Left ventricle myocardium inferior (tissue), 1 donor: ENCODE data around the gene HOXC5. TPM values are rescaled to one million over a fixed set of nuclear protein-coding genes. Genes with fewer than 3 reads are reported as not detected.

Experiments used
- DNase-seq: peaks from one replicate; pipeline ENCODE4 v3.0.0-alpha.2; 2020
- H3K27ac ChIP-seq: fragments of 200-600 bp; replicated peaks from 2 replicates; pipeline ENCODE4 v1.8.0; 2021
- H3K27me3 ChIP-seq: fragments of 200-600 bp; 2 replicates; pipeline ENCODE4 v1.8.0; 2021; ENCODE audit warnings: low read depth
- H3K36me3 ChIP-seq: fragments of 200-600 bp; 2 replicates; pipeline ENCODE4 v1.8.0; 2021
- H3K4me1 ChIP-seq: fragments of 200-600 bp; 2 replicates; pipeline ENCODE4 v1.8.0; 2021
- H3K4me3 ChIP-seq: fragments of 200-600 bp; 2 replicates; pipeline ENCODE4 v1.8.0; 2021; ENCODE audit warnings: mild to moderate bottlenecking, moderate library complexity
- H3K9me3 ChIP-seq: fragments of 200-600 bp; replicated peaks from 2 replicates; pipeline ENCODE4 v1.8.0; 2021
- intact Hi-C: fragments of 100-400 bp; cut with micrococcal nuclease; formaldehyde crosslinking; loops from one replicate; pipeline ENCODE4 v1.11.0; 2022
- total RNA-seq: library from RNA; stranded (reverse); fragmentation: NEBNext Ultra II Directional; extraction: Animal tissue kit (Norgen Biotek cat#: 25700); gene quantifications from one replicate; pipeline ENCODE4 v1.2.1, GENCODE V29; 2021
- TF ChIP-seq, protein P1 (sequence below): fragments of 200-600 bp; IDR thresholded peaks from 2 replicates; pipeline ENCODE4 v1.8.0; 2021; ENCODE audit warnings: antibody characterized with exemption, mild to moderate bottlenecking, borderline replicate concordance
- donor health status: DM: no; HTN: yes; CAD: no; lungs with severe emphysema.

Gene HOXC5
- total RNA-seq, 1 donor from 2014 or later: not detected

DNA sequence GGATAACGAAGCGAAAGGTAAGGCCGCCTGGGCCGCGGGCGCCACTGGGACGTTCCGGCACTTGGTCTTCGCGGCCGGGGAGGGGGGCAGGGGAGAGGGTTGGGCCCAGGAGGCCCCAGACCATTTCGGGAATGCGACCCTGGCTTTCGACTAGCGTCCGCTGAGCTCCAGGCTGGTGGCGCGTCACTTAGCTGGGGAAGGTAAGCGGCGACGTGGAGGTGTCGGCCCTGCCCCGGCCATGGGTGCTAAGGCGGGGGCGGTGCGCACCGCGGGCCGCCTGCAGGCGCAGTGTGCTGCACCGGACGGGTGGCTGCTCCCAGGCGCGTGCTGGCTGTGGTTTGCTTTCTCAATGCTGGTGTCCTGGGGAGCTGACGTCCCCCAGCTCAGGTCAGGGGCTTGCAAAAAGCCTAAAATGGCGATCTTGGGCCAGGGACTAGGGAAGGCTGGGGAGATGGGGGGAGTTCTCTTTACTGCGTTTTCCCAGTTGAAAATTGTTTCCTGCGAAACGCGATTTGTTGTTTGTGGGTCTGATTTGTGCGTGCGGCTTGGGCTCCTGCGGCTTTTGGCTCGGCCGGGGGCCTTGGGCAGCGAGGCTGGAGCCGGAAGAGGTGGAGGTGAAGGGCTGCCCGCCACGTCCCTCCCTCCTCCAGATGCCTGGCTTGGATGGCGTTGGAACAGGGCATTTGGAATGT lies 46.7 kb upstream of the HOXC5 start:
- Histone ChIP-seq H3K9me3 (no peaks in the 10 kb centered on the region), H3K36me3 (no peaks in the 10 kb centered on the region), H3K27ac (no peak overlapping the region), H3K4me3 (peak overlapping the region; percentile 12), H3K27me3 (peaks cover 100% of the 10 kb centered on the region), H3K4me1 (peaks cover 25% of the 10 kb centered on the region)
- TF ChIP-seq, protein P1, sequence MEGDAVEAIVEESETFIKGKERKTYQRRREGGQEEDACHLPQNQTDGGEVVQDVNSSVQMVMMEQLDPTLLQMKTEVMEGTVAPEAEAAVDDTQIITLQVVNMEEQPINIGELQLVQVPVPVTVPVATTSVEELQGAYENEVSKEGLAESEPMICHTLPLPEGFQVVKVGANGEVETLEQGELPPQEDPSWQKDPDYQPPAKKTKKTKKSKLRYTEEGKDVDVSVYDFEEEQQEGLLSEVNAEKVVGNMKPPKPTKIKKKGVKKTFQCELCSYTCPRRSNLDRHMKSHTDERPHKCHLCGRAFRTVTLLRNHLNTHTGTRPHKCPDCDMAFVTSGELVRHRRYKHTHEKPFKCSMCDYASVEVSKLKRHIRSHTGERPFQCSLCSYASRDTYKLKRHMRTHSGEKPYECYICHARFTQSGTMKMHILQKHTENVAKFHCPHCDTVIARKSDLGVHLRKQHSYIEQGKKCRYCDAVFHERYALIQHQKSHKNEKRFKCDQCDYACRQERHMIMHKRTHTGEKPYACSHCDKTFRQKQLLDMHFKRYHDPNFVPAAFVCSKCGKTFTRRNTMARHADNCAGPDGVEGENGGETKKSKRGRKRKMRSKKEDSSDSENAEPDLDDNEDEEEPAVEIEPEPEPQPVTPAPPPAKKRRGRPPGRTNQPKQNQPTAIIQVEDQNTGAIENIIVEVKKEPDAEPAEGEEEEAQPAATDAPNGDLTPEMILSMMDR: no peak
- intact Hi-C loops: no loop called here
- DNase-seq: no peak

DNA sequence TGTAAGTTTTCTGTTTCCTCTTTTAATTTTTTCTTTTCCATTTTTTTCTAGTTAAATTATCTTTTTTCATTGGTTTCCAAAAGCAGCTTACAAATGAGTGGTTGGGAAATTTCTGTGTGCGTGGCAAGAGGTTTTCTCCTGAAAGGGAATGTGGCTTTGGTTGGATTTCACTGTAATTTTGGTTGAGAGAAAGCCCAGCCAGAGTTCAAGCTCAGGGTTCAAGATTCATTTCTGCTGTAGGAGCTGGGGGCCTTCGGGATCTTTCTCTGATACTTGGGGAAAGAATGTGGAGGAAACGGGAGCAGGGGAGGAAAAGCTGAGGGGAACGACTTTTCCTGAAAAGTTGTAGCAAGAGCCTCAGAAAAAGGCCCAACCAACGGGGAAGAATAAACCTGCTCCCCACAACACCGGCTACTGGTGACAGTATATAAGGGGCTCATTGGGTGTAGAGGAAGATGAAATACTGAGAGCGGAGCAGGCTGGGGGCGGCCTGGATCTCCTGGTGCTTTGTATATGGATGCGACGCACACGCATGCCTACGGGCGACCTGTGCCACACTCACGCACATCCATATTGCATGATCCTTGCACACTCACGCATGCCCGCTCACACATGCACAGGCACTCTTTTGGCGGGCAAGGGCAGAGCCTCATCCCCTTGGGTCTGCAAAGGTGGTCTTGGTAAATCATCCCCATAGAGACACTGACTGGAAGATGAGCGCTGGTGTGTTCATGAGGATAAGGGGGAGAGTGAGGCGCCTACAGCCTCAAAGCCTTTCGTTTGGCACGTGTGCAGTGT lies 46.0 kb upstream of the HOXC5 start:
- Histone ChIP-seq H3K9me3 (no peaks in the 10 kb centered on the region), H3K4me3 (no peak overlapping the region), H3K4me1 (peaks cover 25% of the 10 kb centered on the region), H3K27ac (no peak overlapping the region), H3K36me3 (no peaks in the 10 kb centered on the region), H3K27me3 (peaks cover 100% of the 10 kb centered on the region)
- TF ChIP-seq, protein P1: no peak
- intact Hi-C loops: no loop called here
- no peak for DNase-seq

DNA sequence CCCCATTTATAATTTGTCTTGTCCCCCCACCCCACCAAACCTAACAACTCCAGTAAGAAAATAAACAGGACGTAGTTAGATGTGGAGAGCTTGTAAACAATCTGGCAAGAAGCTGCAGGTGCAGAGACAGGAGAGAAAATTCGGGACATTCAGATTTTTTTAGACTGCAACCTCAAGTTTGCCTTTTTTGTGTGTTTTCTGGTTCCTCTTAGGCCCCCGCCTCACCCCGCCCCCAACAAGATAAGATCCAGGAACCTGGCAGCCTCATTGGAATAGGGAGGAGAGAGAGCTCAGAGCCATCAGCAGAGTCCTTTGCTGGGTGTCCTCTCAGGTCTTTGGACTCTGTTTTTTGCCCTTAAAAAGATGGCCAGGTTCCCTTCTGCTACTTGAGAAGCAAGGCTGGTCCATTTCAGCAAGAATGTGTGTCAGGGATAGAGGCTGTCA lies 45.0 kb upstream of the HOXC5 start:
- Histone ChIP-seq H3K27ac (no peak overlapping the region), H3K4me1 (peaks cover 25% of the 10 kb centered on the region), H3K4me3 (no peak overlapping the region), H3K27me3 (peaks cover 100% of the 10 kb centered on the region), H3K9me3 (no peaks in the 10 kb centered on the region), H3K36me3 (no peaks in the 10 kb centered on the region)
- TF ChIP-seq, protein P1: no peak
- DNase-seq: no peak
- intact Hi-C loops: no loop called here

DNA sequence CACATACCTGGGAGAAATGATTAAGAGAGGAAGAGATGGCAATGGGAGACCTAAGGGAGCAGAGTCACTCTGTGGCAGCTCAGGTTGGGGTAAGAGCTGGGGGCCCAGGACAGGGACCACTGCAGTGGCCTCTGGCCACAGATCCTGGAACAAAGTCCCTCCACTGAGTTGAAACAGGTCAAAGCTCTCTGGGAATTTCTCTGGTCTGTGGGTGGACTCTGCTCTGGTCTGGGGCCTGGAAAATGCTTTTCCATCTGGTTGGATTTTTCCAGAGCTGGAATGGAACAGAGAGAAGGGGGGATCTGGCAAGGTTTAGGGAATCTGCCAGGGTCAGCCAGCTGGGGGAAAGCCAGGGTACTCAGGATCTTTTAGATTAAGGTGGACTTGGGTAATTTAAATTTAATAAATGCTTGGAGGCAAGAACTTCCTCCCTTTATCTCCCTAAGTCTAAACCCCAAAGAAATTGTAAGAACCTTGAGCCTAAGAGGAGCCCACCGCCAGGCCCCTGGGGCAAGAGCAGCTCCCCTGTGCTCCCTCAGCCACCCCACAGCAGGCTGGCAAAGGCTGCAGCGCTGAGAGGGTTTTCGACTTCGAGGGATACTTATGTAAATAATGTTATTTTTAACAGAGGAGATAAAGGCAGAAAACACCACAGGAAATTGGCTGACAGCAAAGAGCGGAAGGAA lies 44.2 kb upstream of the HOXC5 start:
- intact Hi-C loops: no loop called here
- H3K27ac ChIP-seq: no peak overlapping the region
- DNase-seq: no peak
- TF ChIP-seq, protein P1: no peak
- H3K4me3 ChIP-seq: no peak overlapping the region
- no peaks in the 10 kb centered on the region for H3K9me3 ChIP-seq
- no peaks in the 10 kb centered on the region for H3K36me3 ChIP-seq
- H3K27me3 ChIP-seq: peaks cover 100% of the 10 kb centered on the region
- peaks cover 25% of the 10 kb centered on the region for H3K4me1 ChIP-seq

DNA sequence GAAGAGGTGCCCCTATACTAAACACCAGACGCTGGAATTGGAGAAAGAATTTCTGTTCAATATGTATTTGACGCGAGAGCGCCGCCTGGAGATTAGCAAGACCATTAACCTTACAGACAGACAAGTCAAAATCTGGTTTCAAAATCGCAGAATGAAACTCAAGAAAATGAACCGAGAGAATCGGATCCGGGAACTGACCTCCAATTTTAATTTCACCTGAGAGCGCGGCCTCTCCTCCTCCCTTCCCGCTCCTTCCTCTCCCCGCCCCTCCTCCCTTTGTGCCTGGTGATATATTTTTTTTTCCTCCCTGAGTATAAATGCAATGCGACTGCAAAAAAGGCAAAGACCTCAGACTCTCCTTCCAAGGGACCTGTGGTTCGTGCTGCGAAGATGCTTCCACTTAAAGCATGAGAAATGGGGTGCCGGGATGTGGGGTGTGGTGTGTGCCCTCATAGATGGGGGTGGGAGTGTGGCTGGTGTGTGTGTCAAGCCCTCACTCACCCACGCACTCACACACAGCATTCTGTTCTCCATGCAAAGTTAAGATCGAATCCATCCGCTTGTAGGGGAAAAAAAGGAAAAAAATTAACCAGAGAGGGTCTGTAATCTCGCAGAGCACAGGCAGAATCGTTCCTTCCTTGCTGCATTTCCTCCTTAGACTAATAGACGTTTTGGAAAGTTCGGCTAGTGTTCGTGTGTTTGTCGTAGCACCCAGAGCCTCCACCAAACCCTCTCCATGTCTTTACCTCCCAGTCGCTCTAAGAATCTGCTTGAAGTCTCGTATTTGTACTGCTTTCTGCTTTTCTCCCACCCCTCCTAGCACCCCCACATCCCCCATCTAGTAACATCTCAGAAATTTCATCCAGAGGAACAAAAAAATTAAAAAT lies 43.4 kb upstream of the HOXC5 start:
- TF ChIP-seq, protein P1: peak; percentile 21
- H3K36me3 ChIP-seq: no peaks in the 10 kb centered on the region
- no peaks in the 10 kb centered on the region for H3K9me3 ChIP-seq
- H3K4me3 ChIP-seq: no peak overlapping the region
- intact Hi-C loops: no loop called here
- H3K4me1 ChIP-seq: peaks cover 30% of the 10 kb centered on the region
- H3K27ac ChIP-seq: no peak overlapping the region
- no peak for DNase-seq
- peaks cover 100% of the 10 kb centered on the region for H3K27me3 ChIP-seq
